Ovary (tissue), 9 donors: Measurements from ENCODE around the gene IMMP2L. TPM values are rescaled to one million over a fixed set of nuclear protein-coding genes. Genes with fewer than 3 reads are reported as not detected.

Experiments
- DNase-seq, 5 donors: peaks; one replicate each; pipeline ENCODE4 v3.0.0-alpha.2; 2019 to 2020
- H3K27ac ChIP-seq, 2 donors: fragments of 200-600 bp; one replicate each; pipeline versions ENCODE4 v1.5.1 to v1.8.0; 2019 to 2022
- H3K27me3 ChIP-seq: fragments of 200-600 bp; one replicate; pipeline ENCODE4 v1.8.0; 2022
- H3K36me3 ChIP-seq: fragments of 200-600 bp; sonication (generic); one replicate; pipeline ENCODE4 v1.5.1; 2019
- H3K4me1 ChIP-seq: one replicate; pipeline ENCODE4 v1.8.1; 2013; ENCODE audit warnings: mild to moderate bottlenecking, moderate library complexity; ENCODE audit not compliant: insufficient read depth
- H3K4me3 ChIP-seq: fragments of 200-600 bp; sonication (generic); one replicate; pipeline ENCODE4 v1.5.1; 2017
- H3K9me3 ChIP-seq, 2 donors: fragments of 200-600 bp in 1 of 2; sonication (generic) in 1 of 2; one replicate each; pipeline versions ENCODE4 v1.5.1 to v1.8.1; 2013 to 2019; ENCODE audit warnings: mild to moderate bottlenecking in 1 of 2, moderate library complexity in 1 of 2
- EP300 ChIP-seq: sonication (generic); formaldehyde crosslinking; IDR thresholded peaks from one replicate; pipeline ENCODE4 v1.6.1; 2017; ENCODE audit warnings: antibody characterized with exemption
- POLR2A ChIP-seq: fragments of 450-650 bp; IDR thresholded peaks from one replicate; pipeline ENCODE4 v1.6.1; 2017; ENCODE audit warnings: antibody characterized with exemption, mild to moderate bottlenecking, moderate library complexity
- WGBS, 3 donors: extraction: QIAGEN DNeasy Blood & Tissue Kit in 1 of 3; methylation state at CpG; one replicate each; pipeline versions ENCODE4 v1.1.5 to v1.1.7; 2013 to 2017; 5-methylcytosine and 5-hydroxymethylcytosine counted together
- intact Hi-C, 4 donors: fragments of 100-400 bp; cut with DNase I; formaldehyde crosslinking; loops; one replicate each; pipeline versions ENCODE4 v1.11.0 to v1.15.1; 2022 to 2023
- polyA plus RNA-seq, 2 donors: library from polyadenylated mRNA; stranded (reverse); fragments of 200-250 nt in 1 of 2; fragments of 350-450 nt in 1 of 2; fragmentation: Illumina TruSeq in 1 of 2; extraction: RNeasy Lipid Tissue Mini Kit (QIAGEN cat#74804) in 1 of 2; gene quantifications; one replicate each; pipeline ENCODE4 v1.2.3, GENCODE V29; 2013 to 2014
- small RNA-seq: library from RNA; depleted of rRNA; stranded (forward); fragments of <200 nt; gene quantifications from one replicate; pipeline ENCODE3, GENCODE V24; 2016
- total RNA-seq, 7 donors: library from RNA; depleted of rRNA in 2 of 7; stranded (reverse); fragments of >200 nt in 2 of 7; fragmentation: NEBNext Ultra II Directional in 3 of 7; extraction: Animal tissue kit (Norgen Biotek cat#: 25700) in 3 of 7; gene quantifications; one replicate each; pipeline versions ENCODE4 v1.1.0 to v1.2.4, GENCODE V29; 2016 to 2023
- TF ChIP-seq, protein P1 (sequence below), 3 donors: fragments of 450-650 bp in 2 of 3; fragments of 200-600 bp in 1 of 3; IDR thresholded peaks; one replicate each; pipeline versions ENCODE4 v1.5.1 to v1.8.0; 2016 to 2022; ENCODE audit warnings: antibody characterized with exemption in 3 of 3, mild to moderate bottlenecking in 1 of 3
- donor health status: DM: no; HTN: no; CAD: no; lungs with moderate emphysema.
- donor health status: DM: no; HTN: no; CAD: no.
- donor health status: Bipolar disorder and iron deficiency.
- donor health status: DM: yes; HTN: yes; CAD: no.
- donor health status: DM: no; HTN: no; CAD: no.
- donor health status: DM: yes; HTN: yes; CAD: no.

IMMP2L gene
- total and polyA plus RNA-seq, 9 donors: 19.5 to 36.9 (median 29.9) TPM

DNA sequence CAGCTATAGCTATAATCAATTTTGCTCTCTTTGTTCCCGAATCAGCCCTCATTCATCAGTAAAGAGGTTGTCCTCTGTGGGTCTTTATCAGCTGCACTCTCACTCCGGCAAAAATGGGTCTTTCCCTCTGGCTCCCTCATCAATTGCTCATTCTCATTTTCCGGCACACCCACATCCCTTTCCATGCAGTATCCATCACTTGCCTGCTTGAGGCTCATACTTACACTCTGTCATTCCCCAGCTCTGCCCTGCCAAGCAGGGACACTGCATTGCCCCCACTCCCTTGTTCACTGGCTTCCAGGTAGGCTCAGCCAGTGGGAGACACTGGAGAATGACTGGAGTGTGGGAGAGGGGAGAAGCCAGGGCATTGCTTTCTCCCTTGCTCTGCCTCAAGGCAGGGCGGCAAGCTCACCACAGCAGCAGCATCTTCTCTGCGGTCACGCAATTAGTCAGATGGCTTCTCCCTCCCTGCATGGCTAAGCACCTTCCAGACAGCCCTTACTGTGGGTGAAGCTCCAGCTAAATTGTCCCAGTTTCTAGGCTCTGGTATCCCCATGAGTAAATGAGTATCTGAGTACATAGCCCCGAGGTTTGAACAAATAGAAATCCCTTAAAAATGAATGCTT lies 942.1 kb downstream of the IMMP2L start:
- Histone ChIP-seq H3K4me1 (no peaks in the 10 kb centered on the region), H3K27me3 (no peaks in the 10 kb centered on the region), H3K4me3 (no peak overlapping the region), H3K9me3 (no peaks in the 10 kb centered on the region), H3K27ac (no peak overlapping the region), H3K36me3 (no peaks in the 10 kb centered on the region)
- intact Hi-C loops: no loop called here
- TF ChIP-seq EP300: no peak
- no peak for TF ChIP-seq POLR2A
- TF ChIP-seq, protein P1, sequence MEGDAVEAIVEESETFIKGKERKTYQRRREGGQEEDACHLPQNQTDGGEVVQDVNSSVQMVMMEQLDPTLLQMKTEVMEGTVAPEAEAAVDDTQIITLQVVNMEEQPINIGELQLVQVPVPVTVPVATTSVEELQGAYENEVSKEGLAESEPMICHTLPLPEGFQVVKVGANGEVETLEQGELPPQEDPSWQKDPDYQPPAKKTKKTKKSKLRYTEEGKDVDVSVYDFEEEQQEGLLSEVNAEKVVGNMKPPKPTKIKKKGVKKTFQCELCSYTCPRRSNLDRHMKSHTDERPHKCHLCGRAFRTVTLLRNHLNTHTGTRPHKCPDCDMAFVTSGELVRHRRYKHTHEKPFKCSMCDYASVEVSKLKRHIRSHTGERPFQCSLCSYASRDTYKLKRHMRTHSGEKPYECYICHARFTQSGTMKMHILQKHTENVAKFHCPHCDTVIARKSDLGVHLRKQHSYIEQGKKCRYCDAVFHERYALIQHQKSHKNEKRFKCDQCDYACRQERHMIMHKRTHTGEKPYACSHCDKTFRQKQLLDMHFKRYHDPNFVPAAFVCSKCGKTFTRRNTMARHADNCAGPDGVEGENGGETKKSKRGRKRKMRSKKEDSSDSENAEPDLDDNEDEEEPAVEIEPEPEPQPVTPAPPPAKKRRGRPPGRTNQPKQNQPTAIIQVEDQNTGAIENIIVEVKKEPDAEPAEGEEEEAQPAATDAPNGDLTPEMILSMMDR (IDR thresholded peaks at IDR 0.05): no peak
- DNase-seq: no peak
- 87 to 93% (median 90%) methylated on average over 7 of the region's 7 CpGs for WGBS, 3 donors

Small RNAs within 50 kb of the gene (small RNA-seq; reads per million reads assigned to genes)
- not detected for gene AC003989.2
